Skin epidermis (tissue), 12 donors: ENCODE data around the gene BBX.
"Not testable (repeated sequence)": the region's sequence is repeated elsewhere in the genome, so short reads cannot be mapped to it uniquely, and the experiment has no call there.

ENCODE experiments used
- H3K27ac ChIP-seq, 21 experiments: fragments of 200-600 bp; sonication (generic) in 11 of 21; one replicate each; pipeline ENCODE4 v1.5.0; 2020; ENCODE audit warnings: mild to moderate bottlenecking in 3 of 21, inconsistent platforms in 2 of 21, moderate library complexity in 2 of 21
- H3K4me3 ChIP-seq, 7 experiments: fragments of 200-600 bp; sonication (generic) in 2 of 7; one replicate each; pipeline ENCODE4 v1.5.0; 2020; ENCODE audit warnings: inconsistent platforms in 2 of 7, mild to moderate bottlenecking in 2 of 7, moderate library complexity in 1 of 7

Gene BBX

GRCh38 chr3:107675233-107675900 is 152.6 kb downstream of the BBX start:
- H3K27ac ChIP-seq, result peak overlapping the region in 1 of 21 experiments; percentile 33

GRCh38 chr3:107676469-107677309 is 153.9 kb downstream of the BBX start:
- no peak overlapping the region for H3K4me3 ChIP-seq
- H3K27ac ChIP-seq, result no peak overlapping the region

More at GRCh38 chr3:107675233-107675900, 152.6 kb downstream of the BBX start:
- no peak overlapping the region for H3K4me3 ChIP-seq

GRCh38 chr3:107679921-107680320 is 157.2 kb downstream of the BBX start:
- H3K27ac ChIP-seq, result no peak overlapping the region
- H3K4me3 ChIP-seq, result no peak overlapping the region

GRCh38 chr3:107680698-107681097 is 157.9 kb downstream of the BBX start:
- H3K27ac ChIP-seq, result no peak overlapping the region
- no peak overlapping the region for H3K4me3 ChIP-seq

GRCh38 chr3:107681396-107681795 is 158.6 kb downstream of the BBX start:
- no peak overlapping the region for H3K27ac ChIP-seq

GRCh38 chr3:107682580-107682979 is 159.8 kb downstream of the BBX start:
- Histone ChIP-seq H3K4me3 (no peak overlapping the region), H3K27ac (no peak overlapping the region)

More at GRCh38 chr3:107681396-107681795, 158.6 kb downstream of the BBX start:
- H3K4me3 ChIP-seq, result no peak overlapping the region

DNA sequence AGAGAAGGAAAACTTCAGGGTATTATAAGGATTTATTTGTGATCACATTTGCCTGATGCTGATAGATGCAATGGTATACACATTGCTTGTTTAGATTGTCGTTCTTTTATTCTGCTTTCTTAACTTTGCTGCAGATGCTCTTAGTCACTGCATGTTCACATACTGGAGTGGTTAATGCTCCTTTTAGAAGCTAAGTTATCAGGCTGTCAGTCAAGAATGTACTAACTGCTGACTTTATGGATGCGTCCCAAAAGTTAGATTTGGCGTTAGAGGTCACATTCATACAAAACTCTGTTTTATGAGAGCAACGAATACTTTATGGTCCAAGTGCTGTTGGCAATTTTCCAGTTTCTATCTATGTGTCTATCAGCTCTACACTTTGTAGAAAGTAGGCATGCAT is 160.7 kb downstream of the BBX start:
- Histone ChIP-seq H3K27ac (no peak overlapping the region), H3K4me3 (no peak overlapping the region)

DNA sequence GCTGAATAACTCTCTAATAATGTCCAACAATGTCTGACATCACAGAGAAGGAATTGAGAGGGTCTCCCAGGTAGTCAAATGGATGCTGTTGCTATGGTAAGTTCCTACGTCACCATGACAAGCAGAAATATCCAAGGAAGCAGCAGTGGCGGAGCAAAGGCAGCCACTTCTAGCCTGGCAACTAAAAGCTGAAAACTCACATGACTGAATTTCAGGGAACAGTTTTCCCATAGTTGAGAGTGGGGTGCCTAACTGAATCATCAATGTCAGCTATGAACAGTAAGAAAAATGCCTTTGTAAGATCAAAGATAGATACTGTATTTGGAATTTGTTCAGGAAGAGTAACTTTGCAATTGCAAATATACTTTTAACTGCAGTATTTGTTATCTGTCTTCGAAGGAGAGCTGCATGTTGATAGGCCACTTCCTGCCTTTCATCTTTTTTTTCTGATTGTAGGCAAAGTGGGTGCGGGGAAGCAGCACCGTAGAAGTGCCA is 161.7 kb downstream of the BBX start:
- H3K27ac ChIP-seq, result no peak overlapping the region
- H3K4me3 ChIP-seq, result no peak overlapping the region

GRCh38 chr3:107685383-107685782 is 162.6 kb downstream of the BBX start:
- H3K27ac ChIP-seq, result no peak overlapping the region
- H3K4me3 ChIP-seq, result no peak overlapping the region

- no peak overlapping the region for H3K27ac ChIP-seq
- H3K4me3 ChIP-seq, result no peak overlapping the region
Observed at GRCh38 chr3:107687056-107687581, 164.4 kb downstream of the BBX start.

DNA sequence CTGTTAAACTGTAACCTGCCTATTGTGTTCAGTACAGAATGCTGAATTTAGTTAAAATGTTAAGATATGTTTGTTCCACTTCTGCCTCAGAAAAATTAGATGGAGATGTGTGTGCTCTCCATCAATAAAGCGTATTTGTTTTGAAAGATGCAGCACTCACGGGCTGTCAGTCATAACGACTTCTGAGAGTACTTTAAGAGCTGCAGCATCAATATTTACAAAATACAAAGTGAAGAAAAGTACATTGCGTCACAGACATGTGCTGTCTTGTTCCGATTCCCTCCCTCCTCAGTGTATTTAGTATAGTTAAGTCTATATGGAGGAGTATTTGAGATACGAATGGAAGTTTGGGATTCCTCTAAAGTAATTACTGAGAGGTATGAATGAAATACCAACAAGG is 166.6 kb downstream of the BBX start:
- Histone ChIP-seq H3K27ac (no peak overlapping the region), H3K4me3 (no peak overlapping the region)

GRCh38 chr3:107690522-107691138 is 167.9 kb downstream of the BBX start:
- Histone ChIP-seq H3K4me3 (no peak overlapping the region), H3K27ac (no peak overlapping the region)

GRCh38 chr3:107691984-107692383 is 169.2 kb downstream of the BBX start:
- not testable (repeated sequence) for H3K4me3 ChIP-seq, H3K27ac ChIP-seq

- H3K4me3 ChIP-seq, result peak overlapping the region in 6 of 7 experiments; percentile 19 to 30 (median 24)
- not testable (repeated sequence) for H3K27ac ChIP-seq
Observed at GRCh38 chr3:107697348-107697747, 174.6 kb downstream of the BBX start.

DNA sequence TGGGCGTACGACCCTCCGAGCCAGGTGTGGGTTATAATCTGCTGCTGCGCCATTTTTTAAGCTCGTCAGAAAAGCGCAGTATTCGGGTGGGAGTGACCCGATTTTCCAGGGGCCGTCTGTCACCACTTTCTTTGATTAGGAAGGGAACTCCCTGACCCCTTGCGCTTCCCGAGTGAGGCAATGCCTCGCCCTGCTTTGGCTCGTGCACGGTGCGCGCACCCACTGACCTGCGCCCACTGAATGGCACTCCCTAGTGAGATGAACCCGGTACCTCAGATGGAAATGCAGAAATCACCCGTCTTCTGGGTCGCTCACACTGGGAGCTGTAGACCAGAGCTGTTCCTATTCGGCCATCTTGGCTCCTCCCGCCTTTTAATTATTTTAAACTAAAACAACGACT is 175.1 kb downstream of the BBX start:
- Histone ChIP-seq H3K4me3 (peak overlapping the region; percentile 19 to 30 (median 24)), H3K27ac (peak overlapping the region in 1 of 21 experiments; percentile 8)

DNA sequence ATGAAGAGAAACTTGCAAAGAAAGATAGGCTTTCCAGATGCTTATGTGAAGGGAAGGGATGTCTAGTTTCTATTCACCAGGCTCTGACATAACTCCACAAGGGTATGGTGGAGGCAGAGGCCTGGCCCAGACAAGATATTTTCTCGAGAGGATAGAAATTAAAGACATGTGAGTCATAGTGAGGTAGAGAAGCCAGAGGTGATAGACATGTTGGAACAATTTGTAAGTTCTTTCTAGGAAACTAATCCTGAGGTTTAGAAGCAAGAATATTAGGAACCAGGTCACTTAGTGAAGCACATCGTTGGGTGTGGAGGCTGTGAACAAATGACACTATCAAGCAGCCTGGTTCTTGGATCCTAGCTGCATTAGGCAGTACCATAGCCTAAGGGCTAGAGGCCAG is 176.9 kb downstream of the BBX start:
- H3K27ac ChIP-seq, result no peak overlapping the region
- no peak overlapping the region for H3K4me3 ChIP-seq

DNA sequence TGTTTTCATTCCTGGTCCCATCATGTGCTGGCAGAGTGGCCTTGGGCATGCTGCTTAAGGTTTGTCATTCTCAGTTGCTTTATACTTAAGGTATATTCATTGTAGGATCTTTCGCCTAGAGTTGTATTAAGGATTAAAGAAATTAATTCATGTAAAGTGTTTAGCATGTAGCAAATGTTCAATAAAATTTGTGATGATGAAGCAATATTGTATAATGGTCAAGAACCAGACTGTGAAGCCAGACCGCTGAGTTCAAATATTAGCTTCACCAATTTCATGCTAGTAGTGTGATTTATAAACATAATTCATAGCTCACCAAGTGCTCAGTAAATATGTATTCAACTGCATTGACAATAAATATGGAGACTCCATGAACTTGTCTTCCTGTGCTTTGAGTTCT is 178.5 kb downstream of the BBX start:
- H3K27ac ChIP-seq, result no peak overlapping the region
- no peak overlapping the region for H3K4me3 ChIP-seq

- no peak overlapping the region for H3K4me3 ChIP-seq
- H3K27ac ChIP-seq, result no peak overlapping the region
Observed at GRCh38 chr3:107704477-107704876, 181.7 kb downstream of the BBX start.

DNA sequence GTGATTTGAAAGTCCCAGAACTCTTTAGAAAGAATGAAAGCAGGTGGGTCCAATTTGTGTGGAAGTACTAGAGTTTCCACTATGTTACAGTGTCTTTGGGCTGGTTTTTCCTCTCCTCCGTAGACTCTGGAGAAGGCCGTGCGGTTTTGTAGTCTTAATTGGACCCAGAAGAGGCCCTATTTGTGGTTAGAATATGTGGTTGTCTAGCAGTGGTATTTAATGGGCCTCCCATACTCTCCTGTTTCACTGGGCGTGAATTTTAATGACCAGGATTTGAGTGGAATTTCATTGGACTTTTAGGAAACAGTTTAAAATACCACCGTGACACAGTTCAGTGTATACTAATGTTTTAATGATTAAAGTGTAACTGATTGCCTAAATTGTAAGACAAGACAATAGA is 182.3 kb downstream of the BBX start:
- H3K4me3 ChIP-seq, result no peak overlapping the region
- H3K27ac ChIP-seq, result no peak overlapping the region

DNA sequence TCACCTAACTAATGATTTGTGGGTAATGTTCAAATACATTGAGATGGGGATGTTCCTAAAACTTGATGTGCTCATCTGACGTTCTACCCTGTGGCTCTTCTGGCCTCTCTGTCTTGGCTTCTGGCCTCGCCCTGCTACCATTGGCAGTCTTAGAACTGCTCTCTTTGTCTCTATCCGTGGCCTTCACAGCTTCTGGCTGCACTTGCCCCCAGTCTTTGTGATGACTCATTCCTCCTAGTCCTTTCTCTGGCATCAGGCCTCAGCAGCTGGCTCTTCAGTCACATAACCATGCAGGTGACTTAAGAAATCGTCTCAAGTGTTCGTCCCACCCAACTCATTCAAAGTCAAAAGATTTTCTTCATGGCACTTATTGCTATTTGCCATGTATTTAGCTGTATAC is 188.1 kb downstream of the BBX start:
- no peak overlapping the region for H3K4me3 ChIP-seq

More for the DNA sequence above, 188.1 kb downstream of the BBX start:
- no peak overlapping the region for H3K27ac ChIP-seq
